ENCODE data around the gene IMP3. TPM values are rescaled to one million over a fixed set of nuclear protein-coding genes. Genes with fewer than 3 reads are reported as not detected.

IMP3 gene
- total and polyA plus RNA-seq, 11 donors, result 37.1 to 151 (median 44.5) TPM

DNA sequence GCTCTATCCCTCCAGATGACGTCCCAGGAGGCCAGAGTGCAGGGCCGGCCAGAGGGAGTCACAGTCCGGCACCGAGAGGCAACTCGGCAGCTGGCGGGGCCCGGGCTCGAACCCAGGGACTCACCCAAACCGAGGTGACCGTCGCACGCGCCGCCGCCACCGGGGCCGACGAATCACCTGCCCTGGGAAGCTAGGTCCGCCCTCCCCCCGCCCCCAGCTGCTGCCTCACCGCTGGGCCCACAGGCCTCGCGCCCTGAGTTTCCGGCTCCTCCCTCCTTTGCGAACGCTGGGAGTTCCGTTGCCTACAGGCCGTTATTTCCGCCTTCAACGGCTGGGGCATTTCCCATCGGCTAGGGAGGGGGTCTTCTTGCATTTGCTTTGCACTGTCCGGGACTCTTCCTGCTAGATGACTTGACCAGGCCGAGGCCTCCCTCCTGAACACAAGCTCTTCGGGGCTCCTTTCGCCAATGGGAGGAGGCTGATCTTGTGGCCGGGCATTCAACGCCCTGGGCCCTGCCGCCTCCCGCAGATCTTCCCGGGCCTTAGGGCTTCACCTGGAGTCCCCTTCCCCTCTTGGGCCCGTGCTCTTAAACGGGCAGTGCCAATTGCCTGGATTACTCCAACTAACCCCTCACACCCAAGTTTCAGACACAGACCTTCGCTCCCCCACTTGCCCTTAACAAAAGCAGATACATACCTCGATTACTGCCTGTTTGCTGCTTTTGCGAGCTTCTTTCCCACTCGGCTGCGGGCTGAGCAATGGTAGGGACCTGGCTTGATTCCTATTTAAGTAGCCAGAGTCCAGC lies 14.3 kb downstream of the IMP3 start, which contains the start of gene SNUPN:
Gene SNUPN (minus strand): TSS at position 184 of the 806 bp plus-strand sequence. CDS start 4,674 bp downstream, outside the sequence.
- Histone ChIP-seq H3K9me3 (no peaks in the 10 kb centered on the region), H3K27ac (peak within 1 kb of the TSS; percentile 93 to 100 (median 97)), H3K4me3 (peak within 1 kb of the TSS; percentile 67 to 98 (median 81)), H3K36me3 (no peaks in the 10 kb centered on the region), H3K27me3 (no peaks in the 10 kb centered on the region), H3K4me1 (peaks cover 0 to 25% (median 13%) of the 10 kb centered on the region in 12 donors)
- peak; percentile 96 to 97 (median 96) for DNase-seq
- intact Hi-C loops (cut with DNase I), result loop anchor here in 5 of 10 donors (1.0 to 10.0 kb wide), 8 partner anchors 13 to 257 kb away; partner anchors contain the start of genes SIN3A (in 3 of the 5), PTPN9 (in 2 of the 5) and MAN2C1 (in 1 of the 5)
- 1 to 2% (median 2%) methylated on average over 32 to 47 of the region's 47 CpGs for WGBS, 4 donors
- TF ChIP-seq, protein P1, sequence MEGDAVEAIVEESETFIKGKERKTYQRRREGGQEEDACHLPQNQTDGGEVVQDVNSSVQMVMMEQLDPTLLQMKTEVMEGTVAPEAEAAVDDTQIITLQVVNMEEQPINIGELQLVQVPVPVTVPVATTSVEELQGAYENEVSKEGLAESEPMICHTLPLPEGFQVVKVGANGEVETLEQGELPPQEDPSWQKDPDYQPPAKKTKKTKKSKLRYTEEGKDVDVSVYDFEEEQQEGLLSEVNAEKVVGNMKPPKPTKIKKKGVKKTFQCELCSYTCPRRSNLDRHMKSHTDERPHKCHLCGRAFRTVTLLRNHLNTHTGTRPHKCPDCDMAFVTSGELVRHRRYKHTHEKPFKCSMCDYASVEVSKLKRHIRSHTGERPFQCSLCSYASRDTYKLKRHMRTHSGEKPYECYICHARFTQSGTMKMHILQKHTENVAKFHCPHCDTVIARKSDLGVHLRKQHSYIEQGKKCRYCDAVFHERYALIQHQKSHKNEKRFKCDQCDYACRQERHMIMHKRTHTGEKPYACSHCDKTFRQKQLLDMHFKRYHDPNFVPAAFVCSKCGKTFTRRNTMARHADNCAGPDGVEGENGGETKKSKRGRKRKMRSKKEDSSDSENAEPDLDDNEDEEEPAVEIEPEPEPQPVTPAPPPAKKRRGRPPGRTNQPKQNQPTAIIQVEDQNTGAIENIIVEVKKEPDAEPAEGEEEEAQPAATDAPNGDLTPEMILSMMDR (IDR thresholded peaks at IDR 0.05), result no peak
- peak in 1 of 2 donors; percentile 57 for TF ChIP-seq POLR2A (IDR thresholded peaks at IDR 0.05)
- peak; percentile 85 to 95 (median 94) for ATAC-seq

DNA sequence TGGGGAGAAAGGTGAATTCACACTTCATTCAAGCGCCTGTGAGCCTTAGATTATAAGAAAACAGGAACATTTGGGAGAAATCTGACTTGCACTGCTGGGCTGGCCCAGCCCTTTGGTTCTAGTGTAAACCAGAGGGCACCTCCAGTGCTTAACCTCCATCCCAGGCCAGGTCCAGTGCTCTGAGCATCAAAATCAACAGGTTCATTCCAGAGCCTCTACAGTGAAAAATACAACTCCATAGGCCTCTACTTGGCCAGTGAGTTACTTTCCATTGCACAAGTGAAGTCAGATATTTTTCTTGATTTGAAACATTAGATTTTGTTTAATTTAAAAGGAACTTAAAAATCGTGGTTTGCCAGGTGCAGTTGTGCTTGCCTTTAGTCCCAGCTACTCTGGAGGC lies 17.5 kb downstream of the IMP3 start:
- Histone ChIP-seq H3K4me3 (no peak overlapping the region), H3K27me3 (no peaks in the 10 kb centered on the region), H3K4me1 (peaks cover 0 to 39% (median 21%) of the 10 kb centered on the region in 12 donors), H3K9me3 (no peaks in the 10 kb centered on the region), H3K36me3 (peaks cover 0 to 32% (median 26%) of the 10 kb centered on the region in 9 donors), H3K27ac (peak overlapping the region in 1 of 12 donors; percentile 85)
- ATAC-seq, result no peak
- intact Hi-C loops (cut with DNase I), result loop anchor here in 4 of 10 donors (5.0 to 10.0 kb wide), 5 partner anchors 40 to 255 kb away; partner anchors contain the start of genes MAN2C1 (in 2 of the 4), PTPN9 (in 1 of the 4) and SIN3A (in 1 of the 4)
- no peak for DNase-seq
- no peak for TF ChIP-seq POLR2A (IDR thresholded peaks at IDR 0.05)
- TF ChIP-seq, protein P1 (IDR thresholded peaks at IDR 0.05), result no peak
- WGBS, 4 donors, result 82 to 93% (median 88%) methylated on average over 2 of the region's 2 CpGs

DNA sequence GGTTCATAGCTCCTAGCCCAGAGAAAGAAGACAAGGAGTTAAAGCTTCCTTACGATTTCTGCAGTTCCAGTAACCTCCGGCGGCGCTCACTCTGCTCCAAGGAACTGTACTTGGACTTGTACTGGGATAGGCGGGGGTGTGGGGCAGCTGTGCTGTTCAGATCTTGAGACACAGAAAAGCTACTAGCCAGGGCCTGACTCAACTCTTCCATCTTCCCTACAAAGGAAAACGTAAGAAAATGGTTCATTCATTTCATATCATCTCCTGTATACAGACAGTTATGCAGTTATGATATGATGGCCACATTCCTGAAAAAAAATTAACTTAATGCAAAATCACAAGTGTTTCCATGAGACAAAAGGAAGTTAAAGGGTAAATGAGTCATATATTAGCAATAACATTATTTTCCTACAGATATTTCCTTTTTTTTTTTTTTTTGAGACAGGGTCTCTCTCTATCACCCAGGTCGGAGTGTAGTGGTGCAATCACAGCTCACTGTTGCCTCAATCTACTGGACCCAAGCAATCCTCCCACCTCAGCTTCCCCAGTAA lies 19.1 kb downstream of the IMP3 start:
- no peaks in the 10 kb centered on the region for H3K27me3 ChIP-seq
- DNase-seq, result peak; percentile 74 to 84 (median 83)

More for the DNA sequence above, 19.1 kb downstream of the IMP3 start:
- Histone ChIP-seq H3K4me3 (peak overlapping the region in 9 of 12 donors; percentile 2 to 42 (median 22)), H3K27ac (peak overlapping the region; percentile 35 to 85 (median 71)), H3K4me1 (peaks cover 0 to 30% (median 19%) of the 10 kb centered on the region in 12 donors), H3K36me3 (peaks cover 0 to 47% (median 42%) of the 10 kb centered on the region in 9 donors), H3K9me3 (no peaks in the 10 kb centered on the region)
- intact Hi-C loops (cut with DNase I), result loop anchor here in 4 of 10 donors (5.0 to 10.0 kb wide), 5 partner anchors 39 to 254 kb away; partner anchors contain the start of genes MAN2C1 (in 2 of the 4), PTPN9 (in 1 of the 4) and SIN3A (in 1 of the 4)
- WGBS, 4 donors, result 44 to 62% (median 54%) methylated on average over 7 of the region's 7 CpGs
- TF ChIP-seq, protein P1 (IDR thresholded peaks at IDR 0.05), result peak in 8 of 12 donors; percentile 13 to 46 (median 22)
- TF ChIP-seq POLR2A (IDR thresholded peaks at IDR 0.05), result no peak
- ATAC-seq, result peak; percentile 65 to 76 (median 76)
